Hematopoietic multipotent progenitor cell treated with erythropoietin and hydrocortisone succinate and interleukin-3 and kit ligand, for 15 days (in vitro differentiated cells): Measurements from ENCODE around the gene ZIC3.
"Not testable (repeated sequence)": the region's sequence is repeated elsewhere in the genome, so short reads cannot be mapped to it uniquely, and the experiment has no call there.

ENCODE experiments used
- DNase-seq: peaks from one replicate; pipeline ENCODE4 v3.0.0-alpha.2; 2015; ENCODE audit warnings: low spot score

The ZIC3 gene

GRCh38 chrX:137565921-137566745 is at the start of gene ZIC3:
Gene ZIC3 (plus strand): TSS chrX:137566127. CDS start chrX:137566692, 565 bp downstream.
- no peak for DNase-seq

GRCh38 chrX:137519459-137519858 is 46.5 kb upstream of the ZIC3 start:
- DNase-seq: no peak

DNA sequence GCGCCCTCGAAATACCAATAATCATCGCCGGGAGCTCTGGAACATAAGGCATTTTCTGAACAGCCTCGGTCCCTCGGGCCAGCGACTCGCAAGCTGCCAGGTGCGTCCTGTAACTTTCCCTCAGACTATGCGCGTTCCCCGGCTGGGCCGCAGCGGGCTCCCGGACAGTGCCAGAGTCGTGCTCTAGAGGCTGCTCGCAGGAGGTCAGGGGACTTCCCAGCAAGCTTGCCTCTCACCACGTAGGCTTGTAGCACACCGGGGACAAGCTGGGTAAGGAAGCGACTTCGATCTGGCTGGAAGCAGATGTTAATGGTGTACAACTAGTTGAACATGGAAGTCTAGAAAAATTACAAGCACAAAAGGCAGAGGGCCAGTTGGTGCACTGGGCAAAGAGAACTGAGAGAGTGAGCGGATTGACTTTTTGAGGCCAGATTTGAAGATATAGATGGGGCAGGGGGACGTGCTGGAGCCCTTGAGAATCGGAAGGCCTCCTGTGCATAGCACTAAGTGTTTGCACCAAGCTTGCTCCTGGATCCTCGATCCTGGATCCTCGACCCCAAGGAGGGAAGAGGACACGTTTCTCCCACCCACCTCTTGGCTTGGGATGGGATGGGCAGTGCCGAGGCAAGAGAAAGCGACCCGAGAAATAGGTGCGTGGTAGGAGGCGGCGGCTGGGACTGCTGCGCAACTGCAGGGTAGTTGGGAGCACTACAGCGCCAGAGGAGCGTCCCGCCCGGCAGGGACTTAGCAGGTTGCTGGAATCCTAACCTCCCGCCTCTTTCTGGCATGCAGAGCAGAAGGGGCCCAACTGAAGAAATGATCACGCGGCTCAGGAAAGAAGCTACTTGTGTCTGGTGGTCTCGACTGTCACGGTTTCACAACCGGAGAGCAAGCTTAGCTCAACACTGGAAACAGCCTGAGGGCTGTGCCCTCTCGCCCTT is 19.9 kb upstream of the ZIC3 start:
- DNase-seq: no peak

GRCh38 chrX:137547291-137547690 is 18.6 kb upstream of the ZIC3 start:
- DNase-seq: no peak

GRCh38 chrX:137548261-137548660 is 17.7 kb upstream of the ZIC3 start:
- DNase-seq: no peak

GRCh38 chrX:137549073-137549472 is 16.9 kb upstream of the ZIC3 start:
- no peak for DNase-seq

- no peak for DNase-seq
These were observed 15.9 kb upstream of the ZIC3 start for GRCh38 chrX:137549851-137550664.

GRCh38 chrX:137550665-137551261 is 15.2 kb upstream of the ZIC3 start:
- DNase-seq: no peak

DNA sequence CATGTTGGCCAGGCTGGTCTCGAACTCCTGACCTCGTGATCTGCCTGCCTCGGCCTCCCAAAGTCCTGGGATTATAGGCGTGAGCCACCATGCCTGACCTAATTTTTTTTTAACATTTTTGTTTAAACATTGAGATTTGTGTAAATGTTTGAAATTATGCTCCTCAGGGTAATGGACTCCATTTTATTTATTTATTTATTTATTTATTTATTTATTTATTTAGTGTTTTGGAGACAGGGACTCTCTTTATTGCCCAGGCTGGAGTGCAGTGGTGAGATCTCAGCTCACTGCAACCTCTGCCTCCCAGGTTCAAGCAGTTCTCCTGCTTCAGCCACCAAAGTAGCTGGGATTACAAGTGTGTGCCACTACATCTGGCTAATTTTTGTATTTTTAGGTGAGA is 13.8 kb upstream of the ZIC3 start:
- not testable (repeated sequence) for DNase-seq

DNA sequence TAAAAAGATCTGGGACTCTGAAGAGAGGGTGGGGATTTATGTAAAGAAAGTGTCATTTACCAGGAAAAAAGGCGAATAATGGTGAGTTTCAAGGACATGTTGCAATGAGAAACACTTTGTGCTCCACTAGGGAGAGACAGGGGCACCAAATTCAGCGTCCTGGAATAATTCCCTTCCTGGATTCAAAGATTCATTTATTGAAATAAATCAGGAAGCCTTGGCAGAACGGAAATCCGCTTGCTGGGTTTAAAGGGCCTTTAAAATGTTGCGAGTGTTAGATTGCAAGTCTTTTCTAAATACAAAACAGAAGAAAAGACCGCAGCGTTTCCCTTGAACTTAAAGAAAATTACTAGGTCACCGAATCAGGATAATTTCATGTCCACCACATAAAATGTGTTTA is 3.8 kb upstream of the ZIC3 start:
- no peak for DNase-seq

GRCh38 chrX:137563681-137564651 is 2.0 kb upstream of the ZIC3 start:
- no peak for DNase-seq

DNA sequence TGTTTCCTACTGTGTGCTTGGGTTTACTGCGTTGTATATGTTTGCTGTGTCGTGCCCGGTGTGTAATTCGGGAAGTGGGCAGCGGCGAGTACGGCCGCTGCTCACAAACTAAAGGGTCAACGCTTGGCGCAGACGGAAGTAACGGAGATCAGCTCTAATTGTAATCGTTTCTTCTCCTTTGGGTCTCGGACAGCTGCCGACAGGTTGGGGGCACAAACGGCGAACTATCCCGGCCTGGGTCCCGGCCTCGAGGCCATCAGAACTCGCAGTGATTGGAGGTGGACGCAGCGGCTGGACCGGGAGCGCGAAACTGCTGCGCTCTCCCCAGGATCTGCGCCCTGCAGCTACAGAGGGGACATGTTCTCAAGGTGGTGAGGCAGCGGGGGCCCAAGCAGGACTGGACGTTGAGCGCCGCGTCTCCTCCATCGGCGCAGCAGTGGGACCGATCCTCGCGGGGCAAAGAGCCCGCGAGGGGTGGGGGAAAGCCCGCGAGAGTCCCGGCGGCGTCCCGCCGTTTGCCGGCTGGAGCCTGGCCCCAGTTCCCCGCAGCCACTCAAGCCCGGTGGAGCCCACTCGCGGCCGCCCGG is 516 bp upstream of the ZIC3 start:
- no peak for DNase-seq

- no peak for DNase-seq
These were observed 1.1 kb downstream of the ZIC3 start for GRCh38 chrX:137566746-137567679.

GRCh38 chrX:137567682-137568232 is 1.8 kb downstream of the ZIC3 start:
- DNase-seq: no peak

- DNase-seq: no peak
These were observed 3.0 kb downstream of the ZIC3 start for GRCh38 chrX:137568741-137569469.

DNA sequence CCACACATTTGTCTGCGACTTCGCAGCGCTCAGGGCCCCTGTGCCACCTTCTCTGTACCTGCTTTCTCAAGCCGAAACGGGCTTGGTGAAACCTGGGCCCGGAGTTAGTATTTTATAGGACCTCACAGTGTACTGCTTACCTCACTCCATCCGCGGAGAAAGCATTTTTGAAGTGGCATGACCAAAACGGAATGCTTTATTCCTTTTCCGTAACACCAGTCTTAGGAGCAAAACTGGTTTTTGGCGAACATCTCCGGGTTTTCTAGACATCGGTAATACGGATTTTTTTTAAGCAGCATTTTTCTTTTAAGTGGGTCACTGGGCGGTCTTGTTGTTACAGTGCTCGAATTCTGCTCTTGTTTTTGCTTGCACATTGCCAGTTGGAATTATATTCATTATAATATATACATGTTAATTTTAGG is 3.6 kb downstream of the ZIC3 start:
- DNase-seq: no peak

DNA sequence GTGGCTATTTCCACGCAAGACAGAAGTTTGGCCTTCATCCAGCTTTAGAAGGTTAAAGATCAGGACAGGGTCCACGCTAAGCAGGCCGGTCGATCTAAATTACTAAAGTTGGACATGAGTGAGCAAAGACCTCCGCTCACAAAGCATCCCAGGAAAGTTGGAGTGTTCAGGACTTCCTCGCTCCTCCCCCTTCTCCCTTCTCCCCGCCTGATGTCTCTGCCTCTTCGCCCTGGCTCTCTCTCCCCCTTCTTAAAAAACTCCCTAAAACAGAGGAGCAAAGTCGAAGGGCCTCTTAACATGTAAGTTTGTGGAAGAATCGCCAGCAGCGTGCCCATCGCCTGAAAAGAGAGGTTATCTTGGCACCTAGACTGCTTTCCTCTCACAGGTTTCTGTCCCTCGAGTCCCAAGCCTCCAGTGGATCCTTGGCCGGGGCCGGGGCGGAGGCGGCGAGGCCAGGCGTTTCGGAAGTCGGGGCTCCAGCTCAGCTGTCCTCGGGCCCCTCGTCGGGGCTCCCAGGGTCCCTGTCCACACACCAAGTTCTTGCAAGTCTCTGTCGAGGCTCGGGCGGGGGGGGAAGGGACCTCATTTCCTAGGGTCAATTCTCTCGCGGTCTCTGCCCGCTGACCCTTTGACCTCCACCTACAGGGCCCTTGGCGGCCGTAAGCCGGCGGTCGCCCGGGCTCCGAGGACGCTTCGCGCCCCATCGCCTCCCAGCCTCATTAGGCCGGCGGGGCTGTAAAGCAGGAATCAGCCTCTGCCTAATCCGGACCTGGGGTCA is 7.6 kb downstream of the ZIC3 start:
- no peak for DNase-seq
